SJCRH30 (cell line): ENCODE data around the gene TBC1D8B. TPM values are rescaled to one million over a fixed set of nuclear protein-coding genes. Genes with fewer than 3 reads are reported as not detected.

Experiments used
- DNase-seq, 2 experiments: peaks; one replicate each; pipeline ENCODE4 v3.0.0-alpha.2; 2015 to 2020
- H3K27ac ChIP-seq: fragments of 250-450 bp; sonication (Bioruptor Pico); 2 replicates; pipeline ENCODE4 v1.5.1; 2020; ENCODE audit warnings: mild to moderate bottlenecking, moderate library complexity
- H3K27me3 ChIP-seq: fragments of 250-450 bp; sonication (Bioruptor Pico); 2 replicates; pipeline ENCODE4 v1.5.1; 2020; ENCODE audit warnings: mild to moderate bottlenecking, moderate library complexity
- H3K36me3 ChIP-seq: fragments of 250-450 bp; sonication (Bioruptor Pico); 2 replicates; pipeline ENCODE4 v1.5.1; 2020; ENCODE audit warnings: mild to moderate bottlenecking, moderate library complexity
- H3K4me1 ChIP-seq: fragments of 250-450 bp; sonication (Bioruptor Pico); 2 replicates; pipeline ENCODE4 v1.5.1; 2020; ENCODE audit warnings: mild to moderate bottlenecking, moderate library complexity
- H3K4me3 ChIP-seq: fragments of 250-450 bp; sonication (Bioruptor Pico); 2 replicates; pipeline ENCODE4 v1.5.1; 2020; ENCODE audit warnings: mild to moderate bottlenecking, moderate library complexity
- H3K9me3 ChIP-seq: fragments of 250-450 bp; sonication (Bioruptor Pico); replicated peaks from 2 replicates; pipeline ENCODE4 v1.5.1; 2020; ENCODE audit warnings: mild to moderate bottlenecking, moderate library complexity
- total RNA-seq: library from RNA; depleted of rRNA; stranded (reverse); fragments of >200 nt; shearing (Covaris generic); gene quantifications from 2 replicates; pipeline ENCODE4 v1.2.3, GENCODE V29; 2014

The TBC1D8B gene
- total RNA-seq, 1 experiment from 2014 or later, result 0.16 TPM

DNA sequence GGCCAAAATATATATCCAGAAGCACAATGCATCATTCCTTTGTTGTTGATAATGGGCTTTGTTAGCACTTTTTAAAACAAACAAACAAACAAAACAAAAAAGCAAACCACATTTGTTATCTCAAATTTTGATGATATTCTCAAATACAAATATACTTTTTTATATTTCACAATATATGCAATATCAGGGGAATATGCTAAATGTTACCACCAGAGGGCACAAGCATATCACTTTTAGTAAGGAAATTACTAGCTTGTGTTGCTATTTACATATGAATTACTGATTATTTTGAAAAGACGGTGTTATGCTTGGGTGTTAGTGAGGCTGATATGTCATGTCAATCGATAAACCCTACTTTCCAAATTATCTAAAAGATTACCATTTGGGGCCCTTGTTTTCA, 71.6 kb downstream of the TBC1D8B start:
- no peak overlapping the region for H3K4me3 ChIP-seq
- DNase-seq, result peak in 1 of 2 experiments; percentile 32

DNA sequence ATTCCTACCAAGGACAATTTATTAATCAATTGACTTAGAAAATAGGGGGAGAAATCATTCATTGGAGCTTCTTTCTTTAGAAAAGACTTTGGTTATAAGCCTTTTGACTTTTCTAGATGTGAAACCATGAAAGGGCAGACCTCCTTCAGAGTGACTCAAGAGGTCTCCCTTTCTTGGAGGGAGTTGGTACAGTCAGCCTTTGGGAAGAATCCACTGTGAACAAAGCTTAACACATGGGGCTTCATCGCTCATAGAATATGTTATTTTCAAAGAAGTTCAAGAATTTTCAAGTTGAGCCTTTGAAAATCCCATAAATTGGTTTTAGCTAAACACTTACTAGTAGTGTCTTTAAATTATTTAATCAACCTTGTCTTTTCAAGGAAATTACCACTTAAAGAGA, 72.7 kb downstream of the TBC1D8B start:
- Histone ChIP-seq H3K27ac (no peak overlapping the region), H3K36me3 (no peaks in the 10 kb centered on the region), H3K27me3 (no peaks in the 10 kb centered on the region), H3K4me1 (no peaks in the 10 kb centered on the region), H3K4me3 (no peak overlapping the region), H3K9me3 (no peaks in the 10 kb centered on the region)
- DNase-seq, result no peak

More for the DNA sequence above, 71.6 kb downstream of the TBC1D8B start:
- Histone ChIP-seq H3K27ac (no peak overlapping the region), H3K9me3 (no peaks in the 10 kb centered on the region), H3K27me3 (no peaks in the 10 kb centered on the region), H3K36me3 (no peaks in the 10 kb centered on the region), H3K4me1 (no peaks in the 10 kb centered on the region)

DNA sequence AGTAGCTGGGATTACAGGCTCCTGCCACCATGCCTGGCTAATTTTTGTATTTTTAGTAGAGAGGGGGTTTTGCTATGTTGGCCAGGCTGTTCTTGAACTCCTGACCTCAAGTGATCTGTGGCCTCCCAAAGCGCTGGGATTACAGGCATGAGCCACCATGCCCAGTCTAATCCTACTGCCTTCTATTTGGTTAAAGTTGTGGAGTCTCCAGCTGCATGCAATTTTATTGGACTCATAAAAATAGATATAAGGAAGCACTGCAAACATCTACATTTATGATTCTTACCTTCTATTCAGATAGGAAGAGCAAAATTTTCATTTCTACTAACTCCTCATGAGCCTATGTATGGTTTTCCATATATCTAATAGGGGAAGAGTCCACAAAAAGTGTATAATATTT, 87.0 kb downstream of the TBC1D8B start:
- Histone ChIP-seq H3K27me3 (no peaks in the 10 kb centered on the region), H3K4me3 (no peak overlapping the region), H3K27ac (no peak overlapping the region), H3K36me3 (no peaks in the 10 kb centered on the region), H3K4me1 (peaks cover 1% of the 10 kb centered on the region; the same call in 1 of the 2 replicates), H3K9me3 (no peaks in the 10 kb centered on the region)
- DNase-seq, result no peak

DNA sequence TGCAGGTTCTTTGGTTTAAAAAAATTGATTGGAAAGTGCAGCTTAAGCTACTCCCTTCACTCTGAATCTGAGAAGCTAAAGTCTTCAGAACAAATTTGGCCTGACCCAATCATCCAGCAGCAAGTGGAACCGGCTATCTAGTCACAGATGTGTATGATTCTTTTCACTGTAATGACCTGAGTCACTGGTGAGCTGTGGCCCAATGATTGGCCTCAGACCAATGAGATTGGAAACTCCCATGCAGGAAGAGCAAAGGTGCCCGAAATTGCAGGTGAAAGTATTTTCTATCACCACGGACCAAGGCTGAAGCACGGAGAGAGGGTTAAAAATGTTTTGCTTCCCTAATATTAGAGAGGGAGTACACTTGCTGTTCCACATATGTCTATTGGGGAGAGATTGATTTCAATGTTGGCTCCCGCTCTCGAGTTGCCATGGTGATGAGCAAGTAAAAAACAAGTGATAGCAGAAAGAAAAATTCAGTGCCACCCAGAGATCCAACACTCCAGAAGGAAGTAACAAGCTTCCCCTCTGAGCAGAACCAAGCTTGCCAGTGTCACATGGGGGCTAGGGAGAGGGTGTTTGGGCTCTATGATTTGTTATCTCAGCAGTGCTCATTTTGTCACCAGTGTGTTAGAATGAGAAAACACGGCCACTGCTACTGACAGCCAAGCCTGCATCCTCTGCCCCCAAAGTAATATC, 89.4 kb downstream of the TBC1D8B start:
- H3K4me1 ChIP-seq, result peaks cover 15% of the 10 kb centered on the region
- H3K27me3 ChIP-seq, result no peaks in the 10 kb centered on the region
- no peaks in the 10 kb centered on the region for H3K36me3 ChIP-seq
- no peak overlapping the region for H3K27ac ChIP-seq
- no peak for DNase-seq
- H3K9me3 ChIP-seq, result no peaks in the 10 kb centered on the region
- H3K4me3 ChIP-seq, result no peak overlapping the region

DNA sequence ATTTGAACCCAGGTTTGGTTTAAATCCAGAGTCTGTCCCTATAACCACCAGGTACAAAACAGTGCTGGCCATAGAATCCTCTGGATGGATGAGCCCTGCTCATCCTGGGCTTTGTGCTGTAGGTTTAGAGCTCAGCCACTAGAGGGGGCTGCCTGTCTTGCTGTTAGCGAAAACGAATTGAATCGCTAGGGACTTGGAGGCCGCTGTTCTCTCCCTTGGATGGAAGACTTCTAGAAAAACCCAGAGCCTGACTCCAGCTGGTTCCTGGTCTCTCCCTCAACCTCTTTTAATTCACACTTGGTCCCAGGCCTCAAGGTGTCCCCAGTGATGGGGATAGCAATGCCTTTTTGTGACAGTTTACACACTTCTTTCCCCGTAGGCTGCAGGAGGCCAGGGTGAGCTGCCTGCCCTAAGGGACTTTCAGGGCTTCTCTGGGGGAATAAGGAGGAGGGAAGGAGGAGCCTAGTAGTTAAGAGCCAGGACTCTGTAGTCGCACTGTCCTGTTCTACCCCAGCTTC, 92.0 kb downstream of the TBC1D8B start:
- Histone ChIP-seq H3K4me1 (peaks cover 22% of the 10 kb centered on the region), H3K27me3 (no peaks in the 10 kb centered on the region), H3K27ac (no peak overlapping the region), H3K9me3 (no peaks in the 10 kb centered on the region), H3K36me3 (no peaks in the 10 kb centered on the region; the same call in 1 of the 2 replicates), H3K4me3 (no peak overlapping the region)
- DNase-seq, result peak; percentile 65 to 78

DNA sequence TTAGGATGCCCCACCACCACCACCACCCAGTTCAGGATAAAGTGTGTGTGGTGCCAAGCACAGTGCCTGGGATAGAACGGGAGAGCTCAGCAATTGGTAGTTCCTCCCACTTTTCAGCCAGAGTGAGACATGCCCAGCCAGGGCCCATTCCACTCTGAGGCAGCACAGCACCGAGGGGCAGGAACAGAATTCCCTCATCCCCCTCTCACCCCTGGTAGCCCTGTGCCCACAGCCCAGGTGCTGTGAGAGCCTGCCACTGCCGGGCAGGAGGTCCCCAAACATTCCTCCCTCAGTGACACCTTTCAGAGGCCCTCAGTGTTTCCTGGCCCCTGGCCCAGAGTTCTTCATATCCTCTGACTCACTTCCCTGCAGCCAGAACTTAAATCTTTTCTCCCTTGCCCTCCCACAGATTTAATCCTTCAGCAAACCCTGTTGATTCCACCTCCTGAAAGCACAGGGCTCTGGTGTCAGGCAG, 92.5 kb downstream of the TBC1D8B start:
- Histone ChIP-seq H3K4me3 (no peak overlapping the region), H3K27ac (no peak overlapping the region), H3K27me3 (no peaks in the 10 kb centered on the region), H3K36me3 (no peaks in the 10 kb centered on the region; the same call in 1 of the 2 replicates), H3K9me3 (no peaks in the 10 kb centered on the region), H3K4me1 (peaks cover 24% of the 10 kb centered on the region)
- peak; percentile 45 to 73 for DNase-seq

DNA sequence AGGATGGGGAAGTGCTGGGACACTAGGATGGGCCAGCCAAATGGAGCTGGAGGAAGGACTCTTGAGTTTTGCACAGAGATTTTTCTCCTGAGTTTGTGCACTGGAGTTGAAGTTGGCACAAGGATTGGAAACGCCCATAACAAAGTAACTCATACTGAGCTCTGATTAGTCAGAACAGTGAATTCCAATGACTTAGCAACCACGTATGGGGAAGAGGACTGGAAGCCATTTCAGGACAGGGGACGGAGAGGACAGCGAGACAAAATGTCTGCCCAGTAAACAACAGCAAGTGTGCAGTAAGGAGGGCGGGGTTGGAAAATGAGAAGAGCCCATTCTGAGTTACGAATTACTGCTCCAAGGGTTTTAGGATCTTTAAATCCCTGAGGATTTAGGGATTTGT, 94.8 kb downstream of the TBC1D8B start:
- DNase-seq, result peak in 1 of 2 experiments; percentile 44
- Histone ChIP-seq H3K4me1 (peaks cover 24% of the 10 kb centered on the region), H3K4me3 (no peak overlapping the region), H3K36me3 (no peaks in the 10 kb centered on the region; the same call in 1 of the 2 replicates), H3K9me3 (no peaks in the 10 kb centered on the region), H3K27me3 (no peaks in the 10 kb centered on the region), H3K27ac (no peak overlapping the region)

DNA sequence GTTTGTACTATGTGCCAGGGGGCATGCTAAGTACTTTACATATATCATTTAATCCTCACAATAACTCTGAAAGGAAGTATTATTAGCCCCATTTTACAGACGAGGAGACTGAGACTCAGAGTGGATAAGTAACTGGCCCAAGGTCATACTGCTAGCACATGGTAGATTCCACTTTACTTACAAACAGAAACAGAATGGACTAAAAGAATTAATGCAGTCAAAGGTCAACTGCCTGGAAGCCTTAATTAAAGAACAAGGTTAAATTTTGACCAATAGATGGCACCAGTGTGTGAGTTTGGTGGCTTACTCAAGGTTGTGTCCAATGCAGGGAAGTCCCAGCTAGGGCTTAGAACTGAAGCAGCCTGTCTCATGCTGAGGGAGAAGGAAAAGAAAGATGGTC, 96.0 kb downstream of the TBC1D8B start:
- Histone ChIP-seq H3K4me3 (no peak overlapping the region), H3K27me3 (no peaks in the 10 kb centered on the region), H3K4me1 (peaks cover 33% of the 10 kb centered on the region), H3K9me3 (no peaks in the 10 kb centered on the region), H3K27ac (no peak overlapping the region), H3K36me3 (no peaks in the 10 kb centered on the region; the same call in 1 of the 2 replicates)
- peak in 1 of 2 experiments; percentile 47 for DNase-seq

DNA sequence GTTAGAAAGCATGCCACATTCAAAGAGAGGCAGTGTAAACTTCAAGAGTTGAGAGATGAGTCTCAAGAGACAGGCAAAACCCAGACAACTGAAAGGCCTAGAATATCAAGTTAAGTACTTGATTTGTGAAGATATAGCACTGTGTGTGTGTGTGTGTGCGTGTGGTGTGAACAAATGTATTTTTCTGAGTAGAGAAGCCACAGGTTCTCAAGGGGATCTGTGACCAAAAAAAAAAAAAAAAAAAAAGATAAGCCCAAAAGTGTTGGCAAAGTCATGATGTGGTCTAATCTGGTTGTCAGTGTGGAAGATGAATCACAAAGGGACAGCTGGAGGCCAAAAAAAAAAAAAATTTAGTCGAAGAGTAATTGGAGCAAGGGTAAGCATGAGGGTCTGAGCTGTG, 96.8 kb downstream of the TBC1D8B start:
- H3K4me1 ChIP-seq, result peaks cover 39% of the 10 kb centered on the region
- H3K4me3 ChIP-seq, result no peak overlapping the region
- no peak for DNase-seq
- no peak overlapping the region for H3K27ac ChIP-seq
- H3K27me3 ChIP-seq, result no peaks in the 10 kb centered on the region
- H3K9me3 ChIP-seq, result no peaks in the 10 kb centered on the region
- no peaks in the 10 kb centered on the region; the same call in 1 of the 2 replicates for H3K36me3 ChIP-seq

DNA sequence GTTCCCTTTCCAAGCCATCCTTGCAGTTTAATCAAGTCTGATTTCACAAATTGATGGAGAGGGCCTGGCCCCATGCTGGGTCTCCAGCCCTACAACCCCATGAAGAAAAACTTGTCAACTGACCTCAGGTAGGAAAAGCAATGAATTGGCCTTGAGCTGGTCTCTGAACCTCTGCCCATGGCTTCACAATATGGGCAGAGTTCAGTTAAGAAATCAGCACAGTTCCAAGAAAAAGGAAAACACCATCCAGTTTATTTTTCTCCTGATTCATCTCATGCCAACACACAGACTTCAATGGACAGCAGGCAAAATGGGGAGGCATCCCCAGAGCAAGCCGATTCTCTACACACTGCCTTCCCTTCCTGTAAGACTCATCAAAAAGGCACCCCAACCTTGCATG, 97.4 kb downstream of the TBC1D8B start:
- Histone ChIP-seq H3K27me3 (no peaks in the 10 kb centered on the region), H3K9me3 (no peaks in the 10 kb centered on the region), H3K4me1 (peaks cover 33% of the 10 kb centered on the region), H3K36me3 (no peaks in the 10 kb centered on the region; the same call in 1 of the 2 replicates), H3K4me3 (no peak overlapping the region), H3K27ac (no peak overlapping the region)
- DNase-seq, result no peak

DNA sequence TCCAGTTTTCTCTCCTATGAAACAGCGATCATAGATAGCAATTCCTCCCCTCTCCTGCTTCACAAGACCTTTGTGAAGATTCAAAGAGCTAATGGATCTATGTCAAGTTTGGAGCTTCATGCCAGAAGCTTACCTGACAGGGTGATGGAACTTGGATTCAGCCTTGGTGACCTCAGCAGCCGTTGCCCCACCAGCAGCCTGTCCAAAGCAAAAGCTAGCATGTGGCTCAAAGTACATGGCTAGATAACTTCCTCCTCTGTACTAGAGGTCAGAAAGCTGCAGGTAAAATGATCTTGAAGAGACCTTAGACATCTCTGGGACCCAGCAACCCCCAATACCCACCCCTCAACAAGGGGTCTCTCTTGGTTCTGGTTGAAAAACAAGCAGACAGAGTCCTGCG, 98.9 kb downstream of the TBC1D8B start:
- Histone ChIP-seq H3K4me1 (peaks cover 24% of the 10 kb centered on the region), H3K27me3 (no peaks in the 10 kb centered on the region), H3K9me3 (no peaks in the 10 kb centered on the region), H3K36me3 (no peaks in the 10 kb centered on the region; the same call in 1 of the 2 replicates), H3K4me3 (no peak overlapping the region), H3K27ac (no peak overlapping the region)
- no peak for DNase-seq

DNA sequence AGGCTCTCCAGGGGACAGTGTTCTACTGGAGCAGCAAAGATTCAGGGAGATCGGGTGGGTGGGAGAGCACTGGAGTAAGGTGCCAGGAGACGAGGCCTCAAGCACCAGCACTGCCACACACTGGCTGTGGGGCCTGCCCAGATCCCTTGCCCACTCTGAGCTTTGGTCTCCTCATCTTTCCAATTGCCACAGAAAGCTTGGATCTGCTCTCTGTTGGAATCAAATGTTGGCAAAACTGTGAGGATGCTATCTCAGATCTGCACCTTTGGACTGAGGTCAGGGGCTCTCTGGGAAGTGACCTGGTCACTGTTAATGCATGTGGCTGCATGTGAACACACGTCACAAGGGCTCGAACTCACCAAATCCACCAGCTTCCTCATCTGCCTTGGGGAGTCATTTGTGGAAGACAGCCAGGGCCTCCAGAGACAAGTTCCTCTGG, 99.3 kb downstream of the TBC1D8B start:
- Histone ChIP-seq H3K27ac (no peak overlapping the region), H3K9me3 (no peaks in the 10 kb centered on the region), H3K4me3 (no peak overlapping the region), H3K36me3 (no peaks in the 10 kb centered on the region; the same call in 1 of the 2 replicates), H3K27me3 (no peaks in the 10 kb centered on the region), H3K4me1 (peaks cover 24% of the 10 kb centered on the region)
- no peak for DNase-seq

DNA sequence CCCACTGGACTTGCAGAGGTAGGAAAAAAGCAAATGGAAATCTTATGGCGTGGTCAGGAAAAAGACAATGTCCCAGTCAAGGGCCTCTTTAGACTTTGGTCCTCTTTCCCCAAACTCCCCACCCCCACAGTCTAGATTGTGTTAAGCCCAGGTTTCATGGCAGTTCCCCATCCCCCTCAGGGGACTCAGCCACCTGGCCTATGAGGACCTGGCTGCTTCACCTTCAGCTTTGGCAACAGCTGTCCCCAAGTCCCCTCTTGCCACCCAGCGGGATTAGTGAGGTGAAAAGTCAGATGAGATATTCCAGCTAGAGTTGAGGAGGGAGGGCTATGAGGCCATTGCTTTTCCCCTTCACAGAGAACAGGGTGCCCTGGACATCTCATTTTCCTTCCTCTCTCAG, 100.2 kb downstream of the TBC1D8B start:
- no peaks in the 10 kb centered on the region for H3K27me3 ChIP-seq
- H3K4me3 ChIP-seq, result no peak overlapping the region
- no peaks in the 10 kb centered on the region for H3K9me3 ChIP-seq
- peaks cover 24% of the 10 kb centered on the region for H3K4me1 ChIP-seq
- DNase-seq, result peak in 1 of 2 experiments; percentile 10
- H3K27ac ChIP-seq, result no peak overlapping the region
- no peaks in the 10 kb centered on the region; the same call in 1 of the 2 replicates for H3K36me3 ChIP-seq

DNA sequence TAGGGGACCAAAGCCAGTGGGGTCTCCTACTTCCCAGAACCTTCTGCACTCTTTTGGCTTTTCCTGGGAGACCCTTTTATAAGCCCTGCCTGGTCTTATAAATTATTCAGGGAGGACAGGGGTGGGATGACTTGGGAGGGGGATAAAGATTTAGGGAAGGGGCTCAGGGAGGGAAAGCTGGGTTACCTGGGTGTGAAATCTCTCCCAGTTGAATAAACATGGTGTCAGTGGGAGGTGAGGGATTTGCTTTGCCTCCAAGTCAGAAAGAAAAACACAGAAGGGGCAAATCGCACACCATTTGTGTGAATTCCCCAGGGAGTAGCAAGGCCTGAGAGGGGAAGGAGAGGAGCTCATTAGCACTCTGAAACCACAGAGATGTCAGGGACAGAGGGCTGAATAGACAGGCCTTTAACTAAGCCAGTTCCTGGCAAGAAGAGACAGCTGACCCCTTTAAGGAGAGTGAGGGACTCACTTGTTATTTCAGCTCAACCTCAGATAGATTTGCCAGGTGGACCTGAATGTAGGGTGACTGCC, 100.9 kb downstream of the TBC1D8B start, which contains the start of gene RIPPLY1:
Gene RIPPLY1 (minus strand): TSS at position 51 of the 534 bp plus-strand sequence. CDS start 54 bp downstream, outside the sequence.
- Histone ChIP-seq H3K36me3 (no peaks in the 10 kb centered on the region; the same call in 1 of the 2 replicates), H3K4me1 (peaks cover 24% of the 10 kb centered on the region), H3K27ac (no peak within 1 kb of the TSS; the same call in 1 of the 2 replicates), H3K4me3 (no peak within 1 kb of the TSS), H3K9me3 (no peaks in the 10 kb centered on the region), H3K27me3 (no peaks in the 10 kb centered on the region)
- DNase-seq, result peak; percentile 54 to 81
